GM12872 (cell line): ENCODE data around the gene SLC1A7.

Experiments
- CTCF ChIP-seq: IDR thresholded peaks from 3 replicates; pipeline ENCODE4 v1.5.1; 2011; ENCODE audit warnings: low read depth, mild to moderate bottlenecking, low read length, moderate library complexity; ENCODE audit not compliant: insufficient read depth

SLC1A7 gene

GRCh38 chr1:53060579-53060978, 81.9 kb downstream of the SLC1A7 start:
- TF ChIP-seq CTCF, result no peak

- TF ChIP-seq CTCF, result no peak
These were observed 85.3 kb downstream of the SLC1A7 start for GRCh38 chr1:53057127-53057526.

GRCh38 chr1:53051676-53052075, 90.8 kb downstream of the SLC1A7 start:
- no peak for TF ChIP-seq CTCF

- TF ChIP-seq CTCF, result no peak
These were observed 92.1 kb downstream of the SLC1A7 start for GRCh38 chr1:53050310-53050709.

- TF ChIP-seq CTCF, result no peak
These were observed 92.9 kb downstream of the SLC1A7 start for GRCh38 chr1:53049574-53049967.

- no peak for TF ChIP-seq CTCF
These were observed 93.4 kb downstream of the SLC1A7 start for GRCh38 chr1:53048960-53049573.

- TF ChIP-seq CTCF, result no peak
These were observed 94.4 kb downstream of the SLC1A7 start for GRCh38 chr1:53047737-53048736.
